ENCODE results near the gene PEX5.

DNA sequence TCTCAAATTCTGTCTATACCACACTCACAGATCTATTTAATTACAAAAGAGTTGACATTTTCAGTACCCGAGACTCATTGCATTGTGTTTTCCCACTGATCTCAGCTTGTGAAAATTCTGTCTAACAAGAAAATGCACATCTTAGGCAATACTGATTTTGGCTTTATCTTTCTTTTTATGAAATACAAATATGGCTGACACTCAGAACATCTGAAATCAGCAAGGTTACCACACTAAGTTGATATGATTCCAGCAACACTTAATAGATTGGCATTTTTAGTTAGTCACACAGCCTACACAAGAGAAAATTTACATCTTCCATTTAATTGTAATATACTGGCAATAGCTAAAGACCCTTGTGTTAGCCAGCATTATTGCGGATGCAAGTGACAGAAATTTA, 40.3 kb downstream of the PEX5 start:
- TF ChIP-seq POLR2A (IDR thresholded peaks at IDR 0.05) = no peak
- TF ChIP-seq, protein P1, sequence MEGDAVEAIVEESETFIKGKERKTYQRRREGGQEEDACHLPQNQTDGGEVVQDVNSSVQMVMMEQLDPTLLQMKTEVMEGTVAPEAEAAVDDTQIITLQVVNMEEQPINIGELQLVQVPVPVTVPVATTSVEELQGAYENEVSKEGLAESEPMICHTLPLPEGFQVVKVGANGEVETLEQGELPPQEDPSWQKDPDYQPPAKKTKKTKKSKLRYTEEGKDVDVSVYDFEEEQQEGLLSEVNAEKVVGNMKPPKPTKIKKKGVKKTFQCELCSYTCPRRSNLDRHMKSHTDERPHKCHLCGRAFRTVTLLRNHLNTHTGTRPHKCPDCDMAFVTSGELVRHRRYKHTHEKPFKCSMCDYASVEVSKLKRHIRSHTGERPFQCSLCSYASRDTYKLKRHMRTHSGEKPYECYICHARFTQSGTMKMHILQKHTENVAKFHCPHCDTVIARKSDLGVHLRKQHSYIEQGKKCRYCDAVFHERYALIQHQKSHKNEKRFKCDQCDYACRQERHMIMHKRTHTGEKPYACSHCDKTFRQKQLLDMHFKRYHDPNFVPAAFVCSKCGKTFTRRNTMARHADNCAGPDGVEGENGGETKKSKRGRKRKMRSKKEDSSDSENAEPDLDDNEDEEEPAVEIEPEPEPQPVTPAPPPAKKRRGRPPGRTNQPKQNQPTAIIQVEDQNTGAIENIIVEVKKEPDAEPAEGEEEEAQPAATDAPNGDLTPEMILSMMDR (IDR thresholded peaks at IDR 0.05) = no peak
